Upper lobe of left lung (tissue), 4 donors: ENCODE data around the gene IFT172.

Experiments
- CTCF ChIP-seq, 6 experiments: fragments of 450-650 bp in 4 of 6; fragments of 200-600 bp in 2 of 6; sonication (generic) in 2 of 6; IDR thresholded peaks; one replicate each; pipeline ENCODE4 v1.5.1; 2016 to 2019; ENCODE audit warnings: antibody characterized with exemption in 6 of 6
- EP300 ChIP-seq, 4 donors: sonication (generic); formaldehyde crosslinking; IDR thresholded peaks; one replicate each; pipeline ENCODE4 v1.5.1; 2017; ENCODE audit warnings: antibody characterized with exemption in 4 of 4, control low read depth in 2 of 4
- POLR2A ChIP-seq, 4 donors: fragments of 450-650 bp; IDR thresholded peaks; one replicate each; pipeline ENCODE4 v1.5.1; 2016 to 2017; ENCODE audit warnings: antibody characterized with exemption in 4 of 4, mild to moderate bottlenecking in 2 of 4
- POLR2AphosphoS5 ChIP-seq, 2 donors: sonication (generic); formaldehyde crosslinking; IDR thresholded peaks; one replicate each; pipeline ENCODE4 v1.5.1; 2017; ENCODE audit warnings: antibody characterized with exemption in 2 of 2

- TF ChIP-seq POLR2A (IDR thresholded peaks at IDR 0.05) = no peak
- TF ChIP-seq CTCF (IDR thresholded peaks at IDR 0.05) = no peak
- no peak for TF ChIP-seq EP300 (IDR thresholded peaks at IDR 0.05)
- TF ChIP-seq POLR2AphosphoS5 (IDR thresholded peaks at IDR 0.05) = no peak
Observed at GRCh38 chr2:27501042-27501441, 11.5 kb upstream of the IFT172 start.
